ENCODE results near the gene FAM149B1.

DNA sequence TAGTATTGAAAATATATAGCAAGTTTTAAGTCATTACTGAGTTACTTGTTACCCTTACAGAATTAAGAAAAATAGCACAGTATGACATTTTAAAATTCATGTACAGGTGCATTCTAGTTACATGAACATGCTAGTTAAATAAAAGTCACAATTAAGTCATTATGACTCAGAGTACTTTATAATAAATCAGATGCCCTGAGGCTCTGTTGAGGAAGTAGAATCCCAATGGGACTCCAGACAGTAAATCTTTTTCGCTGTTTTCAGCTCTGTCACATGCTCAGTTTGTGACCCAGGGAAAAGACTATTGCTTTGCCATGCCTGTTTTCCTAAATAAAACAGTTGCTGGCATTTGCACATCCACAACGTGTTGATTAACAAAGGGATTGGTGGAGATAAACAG, 36.6 kb upstream of the FAM149B1 start:
- TF ChIP-seq, protein P1, sequence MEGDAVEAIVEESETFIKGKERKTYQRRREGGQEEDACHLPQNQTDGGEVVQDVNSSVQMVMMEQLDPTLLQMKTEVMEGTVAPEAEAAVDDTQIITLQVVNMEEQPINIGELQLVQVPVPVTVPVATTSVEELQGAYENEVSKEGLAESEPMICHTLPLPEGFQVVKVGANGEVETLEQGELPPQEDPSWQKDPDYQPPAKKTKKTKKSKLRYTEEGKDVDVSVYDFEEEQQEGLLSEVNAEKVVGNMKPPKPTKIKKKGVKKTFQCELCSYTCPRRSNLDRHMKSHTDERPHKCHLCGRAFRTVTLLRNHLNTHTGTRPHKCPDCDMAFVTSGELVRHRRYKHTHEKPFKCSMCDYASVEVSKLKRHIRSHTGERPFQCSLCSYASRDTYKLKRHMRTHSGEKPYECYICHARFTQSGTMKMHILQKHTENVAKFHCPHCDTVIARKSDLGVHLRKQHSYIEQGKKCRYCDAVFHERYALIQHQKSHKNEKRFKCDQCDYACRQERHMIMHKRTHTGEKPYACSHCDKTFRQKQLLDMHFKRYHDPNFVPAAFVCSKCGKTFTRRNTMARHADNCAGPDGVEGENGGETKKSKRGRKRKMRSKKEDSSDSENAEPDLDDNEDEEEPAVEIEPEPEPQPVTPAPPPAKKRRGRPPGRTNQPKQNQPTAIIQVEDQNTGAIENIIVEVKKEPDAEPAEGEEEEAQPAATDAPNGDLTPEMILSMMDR (IDR thresholded peaks at IDR 0.05 in 4 of 5, conservative IDR thresholded peaks at IDR 0.05 in 1 of 5), result no peak
- no peak for TF ChIP-seq POLR2A (IDR thresholded peaks at IDR 0.05)

Measured in gastrocnemius medialis (tissue), 4 donors.